HCT116 (cell line): ENCODE measurements around the gene PCDH1. TPM values are rescaled to one million over a fixed set of nuclear protein-coding genes. Genes with fewer than 3 reads are reported as not detected.

Source experiments
- ATAC-seq: fragments of 200-7000 bp; cut with Tn5 transposase; 2 replicates; pipeline ENCODE4 v1.9.1; 2020; ENCODE audit warnings: mild to moderate bottlenecking, moderate library complexity
- BruUV-seq: library from RNA; stranded (reverse); fragments of 400-500 nt; replicated peaks from 2 replicates; lab custom pipeline; 2021; lab: Mats Ljungman, UMichigan
- CTCF ChIA-PET: fragments of 300-600 bp; sonication (Branson Sonifier 250); formaldehyde crosslinking; loops from one replicate; lab custom pipeline; 2021; ENCODE audit warnings: antibody characterized with exemption; lab: Charles Lee
- POLR2A ChIA-PET: fragments of 300-600, 350-600 bp; sonication (Branson Sonifier 250); formaldehyde crosslinking; loops from one replicate; lab custom pipeline; 2021; ENCODE audit warnings: antibody characterized with exemption; lab: Charles Lee
- RAD21 ChIA-PET, 2 experiments: fragments of 300-600 bp; sonication (Branson Sonifier 250); formaldehyde crosslinking; loops; one replicate each; lab custom pipeline; 2023; ENCODE audit warnings: low total read pairs in 2 of 2; ENCODE audit not compliant: uncharacterized antibody in 2 of 2, unreplicated experiment in 2 of 2, low non-redundant PET in 1 of 2; lab: Charles Lee
- DNase-seq: peaks from one replicate; pipeline ENCODE4 v3.0.0-alpha.2; 2010; ENCODE audit warnings: low read depth, low spot score
- H2AFZ ChIP-seq: fragments of 200-600 bp; shearing (Covaris generic), sonication (generic); 2 replicates; pipeline ENCODE4 v1.6.1; 2017; ENCODE audit warnings: low read depth, mixed run types, mixed read lengths, antibody characterized with exemption, low read length; ENCODE audit not compliant: poor library complexity, severe bottlenecking
- H3K27ac ChIP-seq: 2 replicates; pipeline ENCODE4 v1.5.1; 2012; ENCODE audit warnings: low read depth, low read length
- H3K27me3 ChIP-seq: fragments of 200-600 bp; sonication (generic); 2 replicates; pipeline ENCODE4 v1.6.1; 2016; ENCODE audit warnings: mixed run types, low read length, mixed read lengths; ENCODE audit not compliant: insufficient read depth
- H3K36me3 ChIP-seq, 2 experiments: fragments of 200-500 bp in 1 of 2; fragments of 200-600 bp in 1 of 2; sonication (Bioruptor generic) in 1 of 2; sonication (generic) in 1 of 2; 2 replicates each; pipeline versions ENCODE4 v1.5.1 to v1.6.1; 2014 to 2016; ENCODE audit warnings: low read length in 2 of 2, inconsistent platforms in 1 of 2, mixed read lengths in 1 of 2, mixed run types in 1 of 2; ENCODE audit not compliant: insufficient read depth in 2 of 2, control insufficient read depth in 1 of 2
- H3K4me1 ChIP-seq, 2 experiments: fragments of 200-600 bp in 1 of 2; sonication (generic) in 1 of 2; 2 replicates each; pipeline versions ENCODE4 v1.5.1 to v1.6.1; 2012 to 2017; ENCODE audit warnings: low read length in 2 of 2, inconsistent platforms in 1 of 2, mild to moderate bottlenecking in 1 of 2, mixed read lengths in 1 of 2, mixed run types in 1 of 2, moderate library complexity in 1 of 2; ENCODE audit not compliant: insufficient read depth in 2 of 2, control insufficient read depth in 1 of 2
- H3K4me2 ChIP-seq: fragments of 200-600 bp; sonication (generic); 2 replicates; pipeline ENCODE4 v1.6.1; 2017; ENCODE audit warnings: mixed run types, low read length, mixed read lengths
- H3K4me3 ChIP-seq, 2 experiments: fragments of 200-600 bp in 1 of 2; sonication (generic) in 1 of 2; replicated peaks in 1 of 2; 2 replicates each; pipeline ENCODE4 v1.5.1; 2011 to 2016; ENCODE audit warnings: low read length in 2 of 2, control low read depth in 1 of 2, low read depth in 1 of 2, mild to moderate bottlenecking in 1 of 2, mixed read lengths in 1 of 2, mixed run types in 1 of 2
- H3K79me2 ChIP-seq: fragments of 200-600 bp; sonication (generic); 2 replicates; pipeline ENCODE4 v1.6.1; 2017; ENCODE audit warnings: mild to moderate bottlenecking, mixed run types, low read length, moderate library complexity, mixed read lengths; ENCODE audit not compliant: insufficient read depth
- H3K9ac ChIP-seq: fragments of 200-600 bp; sonication (generic); 2 replicates; pipeline ENCODE4 v1.6.1; 2016; ENCODE audit warnings: low read length, mixed read lengths
- H3K9me2 ChIP-seq: fragments of 200-600 bp; sonication (generic), shearing (Covaris generic); 2 replicates; pipeline ENCODE4 v1.6.1; 2017; ENCODE audit warnings: mixed run types, mild to moderate bottlenecking, moderate library complexity; ENCODE audit not compliant: insufficient read depth
- H3K9me3 ChIP-seq, 2 experiments: fragments of 200-500 bp in 1 of 2; fragments of 200-600 bp in 1 of 2; sonication (Bioruptor generic) in 1 of 2; sonication (generic) in 1 of 2; 2 replicates each; pipeline ENCODE4 v1.6.1; 2014 to 2017; ENCODE audit warnings: low read length in 2 of 2, mixed read lengths in 2 of 2, inconsistent platforms in 1 of 2, low read depth in 1 of 2, mild to moderate bottlenecking in 1 of 2, mixed run types in 1 of 2, moderate library complexity in 1 of 2; ENCODE audit not compliant: control insufficient read depth in 1 of 2, insufficient read depth in 1 of 2
- H4K20me1 ChIP-seq: fragments of 200-600 bp; sonication (generic), shearing (Covaris generic); 2 replicates; pipeline ENCODE4 v1.6.1; 2017; ENCODE audit warnings: mixed run types, mild to moderate bottlenecking, moderate library complexity; ENCODE audit not compliant: insufficient read depth
- EGR1 ChIP-seq: IDR thresholded peaks from 2 replicates; pipeline ENCODE4 v1.6.1; 2012; ENCODE audit warnings: low read depth
- ELF1 ChIP-seq: IDR thresholded peaks from 2 replicates; pipeline ENCODE4 v1.6.1; 2012; ENCODE audit warnings: low read depth, borderline replicate concordance
- EZH2 ChIP-seq: fragments of 200-600 bp; sonication (generic); IDR thresholded peaks from 2 replicates; pipeline ENCODE4 v1.6.1; 2017; ENCODE audit warnings: antibody characterized with exemption, mixed run types
- EZH2phosphoT487 ChIP-seq: fragments of 200-600 bp; IDR thresholded peaks from 2 replicates; pipeline ENCODE4 v1.6.1; 2018; ENCODE audit warnings: antibody characterized with exemption, borderline replicate concordance
- FOSL1 ChIP-seq: IDR thresholded peaks from 2 replicates; pipeline ENCODE4 v1.6.1; 2012; ENCODE audit warnings: low read depth
- POLR2A ChIP-seq: IDR thresholded peaks from 2 replicates; pipeline ENCODE4 v1.7.0; 2011; ENCODE audit warnings: borderline replicate concordance; ENCODE audit not compliant: insufficient read depth, insufficient read length; ENCODE audit errors: extremely low read depth
- POLR2AphosphoS5 ChIP-seq: IDR thresholded peaks from 2 replicates; pipeline ENCODE4 v1.6.1; 2011; ENCODE audit warnings: mild to moderate bottlenecking, low read depth, low read length, moderate library complexity
- RAD21 ChIP-seq: IDR thresholded peaks from 2 replicates; pipeline ENCODE4 v1.6.1; 2012; ENCODE audit warnings: low read depth, mild to moderate bottlenecking
- SIN3A ChIP-seq: IDR thresholded peaks from 2 replicates; pipeline ENCODE4 v1.6.1; 2012; ENCODE audit warnings: low read depth
- SP1 ChIP-seq: IDR thresholded peaks from 2 replicates; pipeline ENCODE4 v1.6.1; 2012; ENCODE audit warnings: low read depth
- YY1 ChIP-seq: IDR thresholded peaks from 2 replicates; pipeline ENCODE4 v1.6.1; 2011; ENCODE audit warnings: low read length, low read depth, moderate library complexity, mild to moderate bottlenecking; ENCODE audit not compliant: insufficient replicate concordance; ENCODE audit errors: extremely low read depth
- ZFX ChIP-seq: fragments of 450-650 bp; IDR thresholded peaks from 2 replicates; pipeline ENCODE4 v1.6.1; 2017
- ZNF274 ChIP-seq: fragments of 200-500 bp; sonication (Bioruptor generic); IDR thresholded peaks from 2 replicates; pipeline ENCODE4 v1.6.1; 2014; ENCODE audit warnings: mild to moderate bottlenecking, low read depth, low read length, inconsistent platforms
- intact Hi-C: fragments of 100-400 bp; cut with micrococcal nuclease; formaldehyde crosslinking; loops from 2 replicates; pipeline ENCODE4 v1.10.0; 2022
- total RNA-seq: library from RNA; stranded (reverse); gene quantifications from one replicate; pipeline ENCODE4 v1.2.1, GENCODE V29; 2021; ENCODE audit not compliant: unreplicated experiment

PCDH1 gene
- total RNA-seq, 1 experiment from 2014 or later = 24.2 TPM

GRCh38 chr5:141906972-141907371 is 28.8 kb upstream of the PCDH1 start:
- POLR2A ChIA-PET = interaction anchor here (0.9 kb wide), 1 partner anchor 12 kb away, joined by 3 read pairs; no protein-coding TSS in a partner anchor
- Histone ChIP-seq H3K4me3 (no peak overlapping the region), H3K27me3 (no peaks in the 10 kb centered on the region), H3K9me2 (no peaks in the 10 kb centered on the region), H3K79me2 (no peaks in the 10 kb centered on the region), H3K9me3 (no peaks in the 10 kb centered on the region), H4K20me1 (no peaks in the 10 kb centered on the region), H3K27ac (no peak overlapping the region), H3K9ac (no peak overlapping the region), H3K4me2 (no peak overlapping the region), H3K4me1 (no peaks in the 10 kb centered on the region), H2AFZ (no peak overlapping the region), H3K36me3 (no peaks in the 10 kb centered on the region)
- CTCF ChIA-PET = no interaction called here
- intact Hi-C loops = no loop called here
- BruUV-seq = no TSS peak
- DNase-seq = no peak
- TF ChIP-seq POLR2A (no peak), POLR2AphosphoS5 (no peak), ELF1 (no peak), EZH2 (no peak), ZFX (no peak), SIN3A (no peak), EZH2phosphoT487 (no peak), EGR1 (no peak), SP1 (no peak), YY1 (no peak), FOSL1 (no peak), RAD21 (no peak)
- ATAC-seq = no peak
- RAD21 ChIA-PET = no interaction called here

GRCh38 chr5:141906517-141906916 is 28.3 kb upstream of the PCDH1 start:
- Histone ChIP-seq H3K27ac (no peak overlapping the region), H3K79me2 (no peaks in the 10 kb centered on the region), H3K36me3 (no peaks in the 10 kb centered on the region), H3K4me1 (no peaks in the 10 kb centered on the region), H2AFZ (no peak overlapping the region), H4K20me1 (no peaks in the 10 kb centered on the region)
- no TSS peak for BruUV-seq
- no peak for DNase-seq
- TF ChIP-seq FOSL1 (no peak), ZNF274 (no peak)
- TF ChIP-seq, all 23 proteins: peak for 0
- ChIA-PET RAD21 (no interaction called here), CTCF (no interaction called here), POLR2A (no interaction called here)
- Histone ChIP-seq H3K9me2 (no peaks in the 10 kb centered on the region), H3K9me3 (no peaks in the 10 kb centered on the region), H3K4me3 (no peak overlapping the region), H3K9ac (no peak overlapping the region), H3K27me3 (no peaks in the 10 kb centered on the region), H3K4me2 (no peak overlapping the region)
- intact Hi-C loops = no loop called here
- no peak for ATAC-seq
